Amniotic stem cell (primary cell): ENCODE data around the gene AMPD3.

Experiments
- DNase-seq: peaks from one replicate; lab custom pipeline; 2025; lab: John Stamatoyannopoulos, UW

AMPD3 gene

GRCh38 chr11:10461276-10461790 is 6.3 kb downstream of the AMPD3 start:
- DNase-seq, result no peak

GRCh38 chr11:10462746-10463300 is 7.8 kb downstream of the AMPD3 start:
- no peak for DNase-seq

- DNase-seq, result no peak
Observed at GRCh38 chr11:10473371-10473770, 18.3 kb downstream of the AMPD3 start.

GRCh38 chr11:10474551-10474950 is 19.5 kb downstream of the AMPD3 start:
- DNase-seq, result no peak

GRCh38 chr11:10476342-10476741 is 21.3 kb downstream of the AMPD3 start:
- no peak for DNase-seq

GRCh38 chr11:10476927-10477689 is 22.0 kb downstream of the AMPD3 start:
- no peak for DNase-seq

DNA sequence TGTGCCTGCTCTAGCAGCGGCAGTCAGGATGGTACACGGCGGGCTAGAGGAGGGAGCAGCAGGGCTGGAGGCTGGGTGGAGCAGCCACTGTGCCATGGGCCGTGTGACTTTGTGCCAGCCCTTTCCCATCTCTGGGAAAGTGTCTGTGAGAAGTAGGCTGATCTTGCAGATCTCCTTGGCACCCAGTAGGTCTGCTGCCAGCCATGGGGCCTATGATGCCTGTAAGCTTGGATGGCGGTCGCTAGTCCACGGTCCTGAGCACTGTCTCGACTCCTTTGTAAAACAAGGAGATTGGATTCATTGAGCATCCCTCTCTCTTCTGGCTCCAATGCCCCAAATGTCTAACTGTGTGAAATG is 22.6 kb downstream of the AMPD3 start:
- DNase-seq, result no peak

DNA sequence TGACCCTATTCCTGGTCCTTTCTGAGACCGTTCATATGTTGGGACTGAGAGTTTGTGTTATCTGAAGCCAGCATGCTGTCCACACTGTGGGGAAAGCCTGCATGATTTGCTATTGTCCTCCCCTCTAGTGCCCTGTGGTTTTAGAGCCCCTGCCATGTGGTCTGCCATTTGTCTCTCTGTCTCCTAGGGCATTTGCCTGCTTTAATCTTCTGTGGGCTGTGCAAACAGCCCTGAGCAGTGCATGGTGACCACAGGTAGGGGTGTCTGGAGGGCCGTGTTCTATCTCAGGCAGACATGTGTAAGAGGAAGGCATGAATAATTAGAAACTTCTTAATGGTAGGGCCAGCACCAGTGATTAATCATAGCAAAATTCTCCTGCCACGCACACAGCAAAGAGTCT is 23.0 kb downstream of the AMPD3 start:
- no peak for DNase-seq

DNA sequence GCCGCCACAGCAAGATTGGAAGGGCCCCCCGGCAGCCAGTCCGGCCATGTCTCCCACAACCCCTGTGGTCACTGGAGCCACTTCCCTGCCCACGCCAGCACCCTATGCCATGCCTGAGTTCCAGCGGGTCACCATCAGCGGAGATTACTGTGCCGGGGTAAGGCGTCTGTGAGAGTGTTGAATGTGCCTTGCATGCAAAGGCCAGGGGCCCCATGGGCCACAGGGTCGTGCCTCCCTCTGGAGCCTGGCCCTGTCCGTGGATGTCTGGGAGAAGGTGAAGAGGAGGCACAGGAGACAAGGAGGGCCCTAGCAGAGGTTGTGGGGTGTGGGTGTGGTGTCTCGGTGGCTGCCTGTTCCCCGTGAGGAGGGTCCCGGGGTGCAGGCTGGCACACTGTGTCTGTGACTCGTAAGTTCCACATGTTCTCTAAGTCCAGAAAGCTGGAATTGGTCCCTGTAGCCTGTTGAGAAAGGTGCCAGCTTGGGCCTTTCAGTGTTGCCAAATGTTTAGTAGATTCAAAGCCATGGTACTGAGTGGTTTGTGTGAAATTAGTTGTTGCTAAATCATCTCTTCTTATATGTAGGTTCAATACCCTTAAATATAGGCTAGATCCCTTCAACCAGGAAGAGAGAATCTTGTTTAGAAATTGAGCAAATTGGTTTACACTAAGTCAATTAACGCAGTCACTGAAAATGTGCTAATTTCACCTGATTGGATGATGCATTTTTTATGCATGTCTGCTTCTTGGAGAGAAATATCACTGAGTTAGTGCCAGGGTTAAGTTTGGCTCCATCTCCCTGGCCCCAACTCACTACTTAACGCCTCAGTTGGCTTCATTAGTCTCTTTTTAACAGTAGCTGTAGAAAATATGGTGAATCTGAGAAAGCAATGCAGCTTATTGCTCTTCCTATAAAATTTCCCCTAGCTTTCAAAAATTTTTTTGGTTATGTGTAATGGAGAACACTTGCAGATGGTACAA is 23.8 kb downstream of the AMPD3 start:
- no peak for DNase-seq

DNA sequence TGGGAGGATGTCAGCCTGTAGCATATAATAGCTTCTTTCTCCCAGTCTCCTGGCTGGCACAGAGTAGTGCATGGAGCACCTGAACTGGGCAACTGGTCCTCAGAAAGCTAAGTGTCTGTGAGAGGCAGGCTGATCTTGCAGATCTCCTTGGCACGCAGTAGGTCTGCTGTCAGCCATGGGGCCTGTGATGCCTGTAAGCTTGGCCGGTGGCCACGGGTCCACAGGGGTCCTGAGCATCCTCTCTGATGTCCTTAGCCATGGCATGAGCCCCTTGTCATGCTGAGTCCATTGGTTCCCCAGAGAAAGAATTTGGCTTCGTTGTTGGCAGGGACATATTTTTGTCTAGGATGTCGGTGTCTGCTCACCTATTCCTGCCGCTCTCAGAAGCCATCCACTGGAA is 25.0 kb downstream of the AMPD3 start:
- no peak for DNase-seq

GRCh38 chr11:10480760-10481159 is 25.7 kb downstream of the AMPD3 start:
- no peak for DNase-seq

- DNase-seq, result no peak
Observed at GRCh38 chr11:10481560-10482349, 26.7 kb downstream of the AMPD3 start.

DNA sequence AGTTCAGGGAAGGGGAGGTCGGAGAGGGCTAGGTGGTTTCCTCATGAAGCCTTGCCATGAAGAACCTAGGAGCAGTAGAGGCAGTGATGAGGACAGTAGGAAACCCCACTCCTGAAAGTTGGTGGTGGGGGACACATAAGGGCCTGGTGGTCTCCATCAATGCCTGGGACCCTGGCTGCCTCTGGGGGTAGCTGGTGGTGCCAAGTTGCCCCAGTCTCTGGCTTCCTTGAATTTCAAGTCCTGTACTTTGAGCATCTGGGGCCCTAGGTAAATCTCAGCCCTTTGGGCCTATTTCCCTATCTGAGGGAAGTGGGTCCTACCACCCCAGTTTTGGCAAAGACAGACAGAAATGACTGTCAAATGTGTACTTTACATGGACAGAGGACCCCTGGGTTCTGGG is 28.1 kb downstream of the AMPD3 start:
- no peak for DNase-seq

DNA sequence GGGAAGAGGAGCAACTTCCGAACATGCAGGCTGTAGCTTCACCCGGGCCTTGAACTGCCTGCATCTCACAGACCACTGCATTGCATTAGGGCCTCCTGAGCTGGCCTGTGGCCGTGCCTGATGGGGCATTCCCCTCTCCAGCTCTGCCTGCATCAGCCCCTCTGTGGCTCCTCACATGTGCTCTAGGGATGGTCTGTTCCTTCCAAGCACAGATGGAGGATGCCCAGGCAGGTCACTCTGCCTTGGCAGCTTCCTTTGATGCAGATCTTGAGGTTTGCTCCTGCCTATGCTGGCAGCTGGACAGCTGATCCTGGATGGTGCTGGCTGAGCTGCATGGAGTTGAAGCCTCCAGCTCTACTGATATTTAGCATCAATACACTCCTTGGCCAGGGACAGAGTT is 28.5 kb downstream of the AMPD3 start:
- DNase-seq, result no peak

GRCh38 chr11:10484461-10485180 is 29.6 kb downstream of the AMPD3 start:
- DNase-seq, result no peak

- no peak for DNase-seq
Observed at GRCh38 chr11:10485646-10486045, 30.6 kb downstream of the AMPD3 start.

GRCh38 chr11:10486161-10486840 is 31.2 kb downstream of the AMPD3 start:
- DNase-seq, result no peak

DNA sequence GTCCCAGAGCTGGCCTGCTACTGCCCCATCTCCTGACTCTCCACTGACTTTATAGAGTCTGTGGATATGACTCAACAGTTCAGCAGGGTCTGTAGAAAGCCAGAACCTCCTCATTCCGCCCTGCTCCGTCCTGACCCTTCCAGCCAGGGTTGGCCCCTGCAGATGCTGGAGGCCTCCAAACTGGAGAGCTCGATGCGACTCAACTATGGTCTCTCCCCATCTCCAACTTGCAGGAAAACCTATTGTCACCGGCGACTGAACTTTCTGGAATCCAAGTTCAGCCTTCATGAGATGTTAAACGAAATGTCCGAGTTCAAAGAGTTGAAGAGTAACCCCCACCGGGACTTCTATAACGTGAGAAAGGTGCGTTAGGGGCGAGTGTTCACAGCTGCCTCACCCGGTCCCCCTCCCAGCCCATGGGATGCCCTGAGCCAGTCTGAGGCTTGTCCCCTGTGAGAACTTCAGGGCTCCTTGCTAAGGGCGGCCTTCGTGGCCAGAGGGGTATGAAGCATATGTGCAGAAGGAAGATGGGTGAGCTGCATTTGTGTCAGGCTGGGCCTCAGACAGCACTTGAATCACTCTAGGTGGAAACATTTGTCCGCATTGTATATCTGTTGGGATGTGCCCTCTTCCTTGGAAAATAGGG is 32.1 kb downstream of the AMPD3 start:
- DNase-seq, result no peak

DNA sequence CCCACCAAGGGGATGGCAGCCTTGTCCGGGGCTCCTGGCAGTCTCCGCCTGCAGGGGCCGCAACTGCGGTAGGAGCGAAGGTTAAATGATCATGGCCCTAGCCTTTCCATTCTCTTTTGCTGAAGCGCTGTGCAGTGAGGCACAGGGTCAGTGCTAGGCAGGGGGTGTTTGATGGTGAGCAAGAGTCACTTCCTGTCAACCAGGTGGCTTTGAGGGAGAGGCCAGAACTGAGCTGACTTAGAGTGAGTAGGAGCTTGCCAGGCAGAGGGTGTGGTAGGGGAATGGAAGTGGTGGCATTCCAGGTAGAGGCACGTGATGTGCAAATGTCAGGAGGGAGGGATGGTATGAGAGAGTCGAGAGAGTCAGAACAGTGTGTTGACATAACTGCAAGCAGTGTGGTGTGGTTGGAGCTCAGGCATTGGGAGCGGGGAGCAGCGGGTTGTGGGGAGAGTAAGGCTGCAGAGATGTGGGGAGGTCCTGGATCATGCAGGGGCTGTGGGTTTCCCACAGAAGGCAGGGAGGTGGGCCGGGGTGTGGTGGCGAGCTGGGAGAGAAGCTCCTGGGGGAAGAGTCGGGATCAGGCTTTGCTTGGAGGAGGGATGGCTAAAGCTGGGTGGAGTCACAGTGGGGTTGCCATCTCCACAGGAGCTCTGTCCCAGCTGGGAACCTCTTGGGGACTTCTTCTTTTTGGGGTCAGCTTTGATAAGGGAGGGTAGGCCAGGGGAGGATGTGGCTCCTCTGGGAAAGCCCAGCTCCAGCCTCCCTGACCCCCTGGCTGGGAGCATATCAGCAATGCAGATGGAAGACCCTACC is 33.3 kb downstream of the AMPD3 start:
- no peak for DNase-seq
